Measurements from ENCODE around the gene NFYC. TPM values are rescaled to one million over a fixed set of nuclear protein-coding genes. Genes with fewer than 3 reads are reported as not detected.

The NFYC gene
- total RNA-seq, 1 experiment from 2014 or later: 65.5 TPM

GRCh38 chr1:40806240-40806639 lies 114.7 kb downstream of the NFYC start:
- TF ChIP-seq CTCF (IDR thresholded peaks at IDR 0.05; ENCODE audit: unreplicated experiment): no peak
- Mint-ChIP-seq H3K4me1 (ENCODE audit: low read depth, unreplicated experiment) (no peaks in the 10 kb centered on the region), H3K27ac (ENCODE audit: unreplicated experiment) (no peak overlapping the region), H3K9me3 (ENCODE audit: low read depth, unreplicated experiment) (no peaks in the 10 kb centered on the region), H3K36me3 (ENCODE audit: insufficient read depth, unreplicated experiment) (no peaks in the 10 kb centered on the region), H3K27me3 (ENCODE audit: unreplicated experiment) (peaks cover 39% of the 10 kb centered on the region), H3K4me3 (ENCODE audit: low read depth, unreplicated experiment) (no peak overlapping the region)
- intact Hi-C loops (cut with micrococcal nuclease; ENCODE audit: unreplicated experiment): no loop called here
- CTCF ChIA-PET: no interaction called here
- BruUV-seq (replicated peaks): no TSS peak
- no peak for DNase-seq

- Mint-ChIP-seq H3K27ac (ENCODE audit: unreplicated experiment) (no peak overlapping the region), H3K4me3 (ENCODE audit: low read depth, unreplicated experiment) (no peak overlapping the region), H3K9me3 (ENCODE audit: low read depth, unreplicated experiment) (no peaks in the 10 kb centered on the region), H3K27me3 (ENCODE audit: unreplicated experiment) (peaks cover 43% of the 10 kb centered on the region), H3K36me3 (ENCODE audit: insufficient read depth, unreplicated experiment) (no peaks in the 10 kb centered on the region), H3K4me1 (ENCODE audit: low read depth, unreplicated experiment) (no peaks in the 10 kb centered on the region)
- intact Hi-C loops (cut with micrococcal nuclease; ENCODE audit: unreplicated experiment): no loop called here
- no peak for DNase-seq
- TF ChIP-seq CTCF (IDR thresholded peaks at IDR 0.05; ENCODE audit: unreplicated experiment): no peak
- CTCF ChIA-PET: no interaction called here
- no TSS peak for BruUV-seq (replicated peaks)
These were observed 115.5 kb downstream of the NFYC start for GRCh38 chr1:40806731-40807695.

GRCh38 chr1:40808002-40808401 lies 116.5 kb downstream of the NFYC start:
- no peaks in the 10 kb centered on the region for H3K36me3 Mint-ChIP-seq (ENCODE audit: insufficient read depth, unreplicated experiment)
- no peaks in the 10 kb centered on the region for H3K4me1 Mint-ChIP-seq (ENCODE audit: low read depth, unreplicated experiment)
- H3K9me3 Mint-ChIP-seq (ENCODE audit: low read depth, unreplicated experiment): no peaks in the 10 kb centered on the region
- no peak overlapping the region for H3K27ac Mint-ChIP-seq (ENCODE audit: unreplicated experiment)
- no peak overlapping the region for H3K4me3 Mint-ChIP-seq (ENCODE audit: low read depth, unreplicated experiment)
- intact Hi-C loops (cut with micrococcal nuclease; ENCODE audit: unreplicated experiment): no loop called here
- no peak for TF ChIP-seq CTCF (IDR thresholded peaks at IDR 0.05; ENCODE audit: unreplicated experiment)
- no TSS peak for BruUV-seq (replicated peaks)
- no peak for DNase-seq
- CTCF ChIA-PET: no interaction called here
- H3K27me3 Mint-ChIP-seq (ENCODE audit: unreplicated experiment): peaks cover 53% of the 10 kb centered on the region

GRCh38 chr1:40808444-40808843 lies 116.9 kb downstream of the NFYC start:
- CTCF ChIA-PET: interaction anchor here (0.6 kb wide), 1 partner anchor 143 kb away, joined by 3 read pairs; no protein-coding TSS in a partner anchor
- H3K36me3 Mint-ChIP-seq (ENCODE audit: insufficient read depth, unreplicated experiment): no peaks in the 10 kb centered on the region

More at GRCh38 chr1:40808444-40808843, 116.9 kb downstream of the NFYC start:
- intact Hi-C loops (cut with micrococcal nuclease; ENCODE audit: unreplicated experiment): no loop called here
- Mint-ChIP-seq H3K4me1 (ENCODE audit: low read depth, unreplicated experiment) (no peaks in the 10 kb centered on the region), H3K9me3 (ENCODE audit: low read depth, unreplicated experiment) (no peaks in the 10 kb centered on the region), H3K27me3 (ENCODE audit: unreplicated experiment) (peaks cover 57% of the 10 kb centered on the region), H3K4me3 (ENCODE audit: low read depth, unreplicated experiment) (no peak overlapping the region), H3K27ac (ENCODE audit: unreplicated experiment) (no peak overlapping the region)
- no peak for TF ChIP-seq CTCF (IDR thresholded peaks at IDR 0.05; ENCODE audit: unreplicated experiment)
- BruUV-seq (replicated peaks): no TSS peak
- no peak for DNase-seq

All from Calu3 (cell line).